ENCODE measurements around the gene COG3. TPM values are rescaled to one million over a fixed set of nuclear protein-coding genes. Genes with fewer than 3 reads are reported as not detected.
A peak's percentile ranks its signal among the peaks of the same experiment; 100 is the strongest.

COG3 gene
- total and polyA plus RNA-seq, 2 of the 13 experiments (the other 11 are each of a cell fraction or from before 2014, with no cell fraction given) = 37.8 to 47.5 TPM

DNA sequence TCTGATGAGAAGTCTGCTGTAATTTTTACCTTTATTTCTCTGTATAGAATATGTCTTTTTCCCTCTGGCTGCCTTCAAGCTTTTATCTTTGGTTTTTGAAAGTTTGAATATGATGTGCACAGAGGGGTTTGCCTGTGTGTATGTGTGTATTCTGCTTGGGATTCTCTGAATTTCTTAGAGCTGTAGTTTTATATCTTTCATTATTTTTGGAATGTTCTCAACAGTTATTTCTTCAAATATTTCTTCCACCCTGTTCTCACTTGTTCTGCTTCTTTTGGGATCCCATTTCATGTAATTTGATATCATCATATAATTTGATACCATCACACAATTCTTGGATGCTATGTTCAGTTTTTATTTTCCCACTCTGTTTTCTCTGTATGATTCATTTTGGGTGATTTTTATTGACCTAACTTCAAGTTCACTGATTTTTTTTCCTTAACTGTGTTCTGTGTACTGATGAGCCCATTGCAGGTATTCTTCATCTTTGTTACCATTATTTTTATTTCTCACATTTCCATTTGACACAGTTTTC, 7.5 kb downstream of the COG3 start:
- no peak for TF ChIP-seq KDM5A (IDR thresholded peaks at IDR 0.05; ENCODE audit: borderline replicate concordance, low read length)
- in situ Hi-C loops (cut with HindIII; ENCODE audit: extremely low pct_ligation_motif_present, low pct_unique_long_range_greater_than_20kb) (no loop called here), intact Hi-C loops (cut with micrococcal nuclease; ENCODE audit: unreplicated experiment) (loop anchor here (2.0 kb wide), 2 partner anchors 55 to 77 kb away; no protein-coding TSS in a partner anchor)
- Histone ChIP-seq H3K79me2 (ENCODE audit: insufficient read depth, low read length) (peaks cover 87% of the 10 kb centered on the region), H3K36me3 (replicated peaks in 1 of 2; ENCODE audit: control insufficient read depth in 1 of 2, insufficient read depth in 2 of 2, low read length in 2 of 2) (peaks cover 2 to 18% of the 10 kb centered on the region in 2 experiments; a peak in 4 of 5 replicates), H3K9ac (ENCODE audit: insufficient read depth, low read depth, low read length) (no peak overlapping the region), H3K4me3 (replicated peaks in 1 of 3; ENCODE audit: insufficient read depth in 1 of 3, low read depth in 2 of 3, low read length in 3 of 3) (no peak overlapping the region), H3K27ac (ENCODE audit: extremely low read length, insufficient read depth, low read length) (no peak overlapping the region), H3K27me3 (ENCODE audit: control insufficient read depth in 1 of 2, insufficient read depth in 2 of 2, low read length in 2 of 2) (no peaks in the 10 kb centered on the region), H3K4me1 (ENCODE audit: insufficient read depth, low read length) (peaks cover 70% of the 10 kb centered on the region), H4K20me1 (ENCODE audit: insufficient read depth, low read length) (peaks cover 31% of the 10 kb centered on the region), H3K9me3 (ENCODE audit: low read length) (no peaks in the 10 kb centered on the region), H3K4me2 (ENCODE audit: low read depth, low read length) (no peak overlapping the region), H2AFZ (ENCODE audit: low read length) (no peak overlapping the region)
- ChIA-PET CTCF (ENCODE audit: low intra/inter-chr PET ratio, low total read pairs) (no interaction called here), POLR2A (no interaction called here)
- DNase-seq (ENCODE audit: low spot score) = no peak
- no peak for FAIRE-seq
- no TSS peak for BruUV-seq (replicated peaks)
- ATAC-seq = no peak

DNA sequence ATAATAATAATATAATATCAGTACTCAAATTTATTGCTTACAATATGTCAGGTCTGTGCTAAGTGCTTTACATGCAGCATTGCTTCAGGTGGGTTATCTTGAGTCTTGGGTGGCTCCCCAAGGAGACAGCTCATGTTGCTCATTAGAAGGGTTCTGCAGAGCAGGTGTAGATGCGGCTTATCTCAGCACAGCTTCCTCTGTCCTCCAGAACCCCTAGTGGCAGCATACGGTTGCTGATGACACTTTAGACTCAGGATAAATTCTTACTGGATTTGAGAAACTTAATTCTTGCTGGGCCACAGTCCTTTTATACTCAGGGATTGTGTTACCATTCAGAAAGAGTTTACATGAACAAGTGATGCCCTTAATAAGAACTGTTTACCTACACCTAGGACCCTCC, 8.9 kb downstream of the COG3 start:
- Histone ChIP-seq H3K9ac (ENCODE audit: insufficient read depth, low read depth, low read length) (no peak overlapping the region), H3K36me3 (replicated peaks in 1 of 2; ENCODE audit: control insufficient read depth in 1 of 2, insufficient read depth in 2 of 2, low read length in 2 of 2) (peaks cover 2 to 26% of the 10 kb centered on the region in 2 experiments), H3K4me2 (ENCODE audit: low read depth, low read length) (no peak overlapping the region), H3K4me3 (replicated peaks in 1 of 3; ENCODE audit: insufficient read depth in 1 of 3, low read depth in 2 of 3, low read length in 3 of 3) (no peak overlapping the region), H3K27ac (ENCODE audit: extremely low read length, insufficient read depth, low read length) (no peak overlapping the region), H3K79me2 (ENCODE audit: insufficient read depth, low read length) (peaks cover 73% of the 10 kb centered on the region), H3K4me1 (ENCODE audit: insufficient read depth, low read length) (peaks cover 56% of the 10 kb centered on the region), H4K20me1 (ENCODE audit: insufficient read depth, low read length) (peaks cover 26% of the 10 kb centered on the region), H3K27me3 (ENCODE audit: control insufficient read depth in 1 of 2, insufficient read depth in 2 of 2, low read length in 2 of 2) (no peaks in the 10 kb centered on the region), H3K9me3 (ENCODE audit: low read length) (no peaks in the 10 kb centered on the region), H2AFZ (ENCODE audit: low read length) (no peak overlapping the region)
- DNase-seq (ENCODE audit: low spot score) (peak; percentile 43), FAIRE-seq (peak; percentile 73), ATAC-seq (peak; percentile 96)
- 17% methylated on average over 1 of the region's 2 CpGs for WGBS (ENCODE audit: low lambda C conversion rate)
- no TSS peak for BruUV-seq (replicated peaks)
- intact Hi-C loops (cut with micrococcal nuclease; ENCODE audit: unreplicated experiment) = loop anchor here (2.0 kb wide), 2 partner anchors 57 to 79 kb away; no protein-coding TSS in a partner anchor
- in situ Hi-C loops (cut with HindIII; ENCODE audit: extremely low pct_ligation_motif_present, low pct_unique_long_range_greater_than_20kb) = no loop called here
- ChIA-PET POLR2A (interaction anchor here (1.0 to 1.5 kb wide), 3 partner anchors 24 to 56 kb away, joined by 3 to 6 read pairs (median 4); partner anchors contain the start of gene SLC25A30), CTCF (ENCODE audit: low intra/inter-chr PET ratio, low total read pairs) (no interaction called here)
- TF ChIP-seq, protein P1, sequence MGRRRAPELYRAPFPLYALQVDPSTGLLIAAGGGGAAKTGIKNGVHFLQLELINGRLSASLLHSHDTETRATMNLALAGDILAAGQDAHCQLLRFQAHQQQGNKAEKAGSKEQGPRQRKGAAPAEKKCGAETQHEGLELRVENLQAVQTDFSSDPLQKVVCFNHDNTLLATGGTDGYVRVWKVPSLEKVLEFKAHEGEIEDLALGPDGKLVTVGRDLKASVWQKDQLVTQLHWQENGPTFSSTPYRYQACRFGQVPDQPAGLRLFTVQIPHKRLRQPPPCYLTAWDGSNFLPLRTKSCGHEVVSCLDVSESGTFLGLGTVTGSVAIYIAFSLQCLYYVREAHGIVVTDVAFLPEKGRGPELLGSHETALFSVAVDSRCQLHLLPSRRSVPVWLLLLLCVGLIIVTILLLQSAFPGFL (CRISPR knock-in tag; IDR thresholded peaks at IDR 0.05) = no peak
- TF ChIP-seq SMC3 (IDR thresholded peaks at IDR 0.05; ENCODE audit: low read length) (peak; percentile 52), ZBTB42 (CRISPR knock-in tag; IDR thresholded peaks at IDR 0.05) (no peak), ZNF547 (CRISPR knock-in tag; IDR thresholded peaks at IDR 0.05) (no peak), CBFB (CRISPR knock-in tag; IDR thresholded peaks at IDR 0.05) (no peak), CHD2 (IDR thresholded peaks at IDR 0.05; ENCODE audit: low read depth, low read length) (no peak), REL (CRISPR knock-in tag; conservative IDR thresholded peaks at IDR 0.05) (no peak), TEAD3 (CRISPR knock-in tag; optimal IDR thresholded peaks at IDR 0.05; ENCODE audit: borderline replicate concordance) (no peak)
- TF ChIP-seq, protein P2, sequence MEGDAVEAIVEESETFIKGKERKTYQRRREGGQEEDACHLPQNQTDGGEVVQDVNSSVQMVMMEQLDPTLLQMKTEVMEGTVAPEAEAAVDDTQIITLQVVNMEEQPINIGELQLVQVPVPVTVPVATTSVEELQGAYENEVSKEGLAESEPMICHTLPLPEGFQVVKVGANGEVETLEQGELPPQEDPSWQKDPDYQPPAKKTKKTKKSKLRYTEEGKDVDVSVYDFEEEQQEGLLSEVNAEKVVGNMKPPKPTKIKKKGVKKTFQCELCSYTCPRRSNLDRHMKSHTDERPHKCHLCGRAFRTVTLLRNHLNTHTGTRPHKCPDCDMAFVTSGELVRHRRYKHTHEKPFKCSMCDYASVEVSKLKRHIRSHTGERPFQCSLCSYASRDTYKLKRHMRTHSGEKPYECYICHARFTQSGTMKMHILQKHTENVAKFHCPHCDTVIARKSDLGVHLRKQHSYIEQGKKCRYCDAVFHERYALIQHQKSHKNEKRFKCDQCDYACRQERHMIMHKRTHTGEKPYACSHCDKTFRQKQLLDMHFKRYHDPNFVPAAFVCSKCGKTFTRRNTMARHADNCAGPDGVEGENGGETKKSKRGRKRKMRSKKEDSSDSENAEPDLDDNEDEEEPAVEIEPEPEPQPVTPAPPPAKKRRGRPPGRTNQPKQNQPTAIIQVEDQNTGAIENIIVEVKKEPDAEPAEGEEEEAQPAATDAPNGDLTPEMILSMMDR (CRISPR knock-in tag; IDR thresholded peaks at IDR 0.05) = peak; percentile 54
- TF ChIP-seq, protein P3, sequence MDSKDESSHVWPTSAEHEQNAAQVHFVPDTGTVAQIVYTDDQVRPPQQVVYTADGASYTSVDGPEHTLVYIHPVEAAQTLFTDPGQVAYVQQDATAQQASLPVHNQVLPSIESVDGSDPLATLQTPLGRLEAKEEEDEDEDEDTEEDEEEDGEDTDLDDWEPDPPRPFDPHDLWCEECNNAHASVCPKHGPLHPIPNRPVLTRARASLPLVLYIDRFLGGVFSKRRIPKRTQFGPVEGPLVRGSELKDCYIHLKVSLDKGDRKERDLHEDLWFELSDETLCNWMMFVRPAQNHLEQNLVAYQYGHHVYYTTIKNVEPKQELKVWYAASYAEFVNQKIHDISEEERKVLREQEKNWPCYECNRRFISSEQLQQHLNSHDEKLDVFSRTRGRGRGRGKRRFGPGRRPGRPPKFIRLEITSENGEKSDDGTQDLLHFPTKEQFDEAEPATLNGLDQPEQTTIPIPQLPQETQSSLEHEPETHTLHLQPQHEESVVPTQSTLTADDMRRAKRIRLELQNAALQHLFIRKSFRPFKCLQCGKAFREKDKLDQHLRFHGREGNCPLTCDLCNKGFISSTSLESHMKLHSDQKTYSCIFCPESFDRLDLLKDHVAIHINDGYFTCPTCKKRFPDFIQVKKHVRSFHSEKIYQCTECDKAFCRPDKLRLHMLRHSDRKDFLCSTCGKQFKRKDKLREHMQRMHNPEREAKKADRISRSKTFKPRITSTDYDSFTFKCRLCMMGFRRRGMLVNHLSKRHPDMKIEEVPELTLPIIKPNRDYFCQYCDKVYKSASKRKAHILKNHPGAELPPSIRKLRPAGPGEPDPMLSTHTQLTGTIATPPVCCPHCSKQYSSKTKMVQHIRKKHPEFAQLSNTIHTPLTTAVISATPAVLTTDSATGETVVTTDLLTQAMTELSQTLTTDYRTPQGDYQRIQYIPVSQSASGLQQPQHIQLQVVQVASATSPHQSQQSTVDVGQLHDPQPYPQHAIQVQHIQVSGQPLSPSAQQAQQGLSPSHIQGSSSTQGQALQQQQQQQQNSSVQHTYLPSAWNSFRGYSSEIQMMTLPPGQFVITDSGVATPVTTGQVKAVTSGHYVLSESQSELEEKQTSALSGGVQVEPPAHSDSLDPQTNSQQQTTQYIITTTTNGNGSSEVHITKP (CRISPR knock-in tag; IDR thresholded peaks at IDR 0.05; ENCODE audit: low read depth) = no peak
